ENCODE results near the gene C14orf39.

DNA sequence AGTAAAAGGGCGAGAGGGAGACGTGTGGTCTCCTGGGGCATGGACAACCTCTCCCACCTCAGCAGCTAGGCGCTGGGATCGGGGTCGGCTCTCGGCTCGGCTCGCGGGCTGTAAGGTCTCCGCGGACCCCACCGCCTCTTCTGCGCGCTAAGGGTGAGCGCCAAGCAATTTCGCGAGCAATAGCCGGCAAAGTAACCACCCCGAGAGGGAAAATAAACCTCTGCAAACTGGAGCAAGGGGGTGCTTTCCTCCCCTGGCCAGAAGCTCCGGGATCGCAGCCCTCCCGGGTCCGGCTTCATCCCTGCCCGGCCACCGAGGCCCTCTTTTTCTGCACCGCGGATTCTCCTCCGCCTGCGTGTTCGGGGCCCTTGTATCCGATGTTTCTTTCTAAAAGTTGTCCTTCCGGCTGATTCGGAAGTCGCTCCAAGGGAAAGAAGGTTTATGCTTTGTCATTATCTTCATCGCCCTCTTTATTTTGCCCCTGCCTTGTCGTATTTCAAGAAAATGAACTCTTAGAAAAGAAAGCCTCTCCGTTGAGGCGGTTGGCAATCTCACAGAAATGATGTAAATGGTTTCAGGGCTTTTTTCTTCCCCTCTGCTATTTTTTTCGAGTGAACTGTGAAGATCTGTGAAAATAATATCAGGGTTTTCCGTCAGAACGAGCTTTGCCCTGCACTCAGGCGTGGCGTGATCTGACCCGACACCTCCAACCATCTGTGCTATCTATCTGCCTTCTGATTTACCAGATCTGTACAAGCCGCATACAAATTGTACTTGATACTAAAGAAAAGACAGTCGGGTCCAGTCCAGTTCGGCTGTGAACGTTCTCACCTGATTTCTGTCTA is 21.3 kb upstream of the C14orf39 start:
- TF ChIP-seq, protein P1, sequence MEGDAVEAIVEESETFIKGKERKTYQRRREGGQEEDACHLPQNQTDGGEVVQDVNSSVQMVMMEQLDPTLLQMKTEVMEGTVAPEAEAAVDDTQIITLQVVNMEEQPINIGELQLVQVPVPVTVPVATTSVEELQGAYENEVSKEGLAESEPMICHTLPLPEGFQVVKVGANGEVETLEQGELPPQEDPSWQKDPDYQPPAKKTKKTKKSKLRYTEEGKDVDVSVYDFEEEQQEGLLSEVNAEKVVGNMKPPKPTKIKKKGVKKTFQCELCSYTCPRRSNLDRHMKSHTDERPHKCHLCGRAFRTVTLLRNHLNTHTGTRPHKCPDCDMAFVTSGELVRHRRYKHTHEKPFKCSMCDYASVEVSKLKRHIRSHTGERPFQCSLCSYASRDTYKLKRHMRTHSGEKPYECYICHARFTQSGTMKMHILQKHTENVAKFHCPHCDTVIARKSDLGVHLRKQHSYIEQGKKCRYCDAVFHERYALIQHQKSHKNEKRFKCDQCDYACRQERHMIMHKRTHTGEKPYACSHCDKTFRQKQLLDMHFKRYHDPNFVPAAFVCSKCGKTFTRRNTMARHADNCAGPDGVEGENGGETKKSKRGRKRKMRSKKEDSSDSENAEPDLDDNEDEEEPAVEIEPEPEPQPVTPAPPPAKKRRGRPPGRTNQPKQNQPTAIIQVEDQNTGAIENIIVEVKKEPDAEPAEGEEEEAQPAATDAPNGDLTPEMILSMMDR (IDR thresholded peaks at IDR 0.05): no peak
- no peak for TF ChIP-seq POLR2A (IDR thresholded peaks at IDR 0.05)
